Brain microvascular endothelial cell (primary cell): ENCODE data around the gene AP3S2.
A peak's percentile ranks its signal among the peaks of the same experiment; 100 is the strongest.
"Not testable (repeated sequence)": the region's sequence is repeated elsewhere in the genome, so short reads cannot be mapped to it uniquely, and the experiment has no call there.

ENCODE experiments used
- DNase-seq: peaks from one replicate; pipeline ENCODE4 v3.0.0-alpha.2; 2020
- H3K27ac ChIP-seq: fragments of 250-450 bp; sonication (Bioruptor Pico); 2 replicates; pipeline ENCODE4 v1.5.1; 2020; ENCODE audit warnings: mild to moderate bottlenecking, moderate library complexity
- H3K27me3 ChIP-seq: fragments of 250-450 bp; sonication (Bioruptor Pico); replicated peaks from 2 replicates; pipeline ENCODE4 v1.5.1; 2020; ENCODE audit warnings: mild to moderate bottlenecking
- H3K36me3 ChIP-seq: fragments of 250-450 bp; sonication (Bioruptor Pico); replicated peaks from 2 replicates; pipeline ENCODE4 v1.5.1; 2020; ENCODE audit warnings: mild to moderate bottlenecking
- H3K4me3 ChIP-seq: 2 replicates; pipeline ENCODE4 v1.5.1; 2011; ENCODE audit warnings: low read depth, mild to moderate bottlenecking, control low read depth, low read length, moderate library complexity
- in situ Hi-C: cut with HindIII; loops from 2 replicates; pipeline ENCODE4 v1.10.0; 2017; ENCODE audit warnings: low sequenced_read_pairs, low pct_ligation_motif_present
- TF ChIP-seq, protein P1 (sequence below): IDR thresholded peaks from 2 replicates; pipeline ENCODE4 v1.5.1; 2011; ENCODE audit warnings: low read depth, mild to moderate bottlenecking, moderate library complexity, low read length, control low read depth, inconsistent platforms; ENCODE audit errors: missing control alignments

Gene AP3S2

DNA sequence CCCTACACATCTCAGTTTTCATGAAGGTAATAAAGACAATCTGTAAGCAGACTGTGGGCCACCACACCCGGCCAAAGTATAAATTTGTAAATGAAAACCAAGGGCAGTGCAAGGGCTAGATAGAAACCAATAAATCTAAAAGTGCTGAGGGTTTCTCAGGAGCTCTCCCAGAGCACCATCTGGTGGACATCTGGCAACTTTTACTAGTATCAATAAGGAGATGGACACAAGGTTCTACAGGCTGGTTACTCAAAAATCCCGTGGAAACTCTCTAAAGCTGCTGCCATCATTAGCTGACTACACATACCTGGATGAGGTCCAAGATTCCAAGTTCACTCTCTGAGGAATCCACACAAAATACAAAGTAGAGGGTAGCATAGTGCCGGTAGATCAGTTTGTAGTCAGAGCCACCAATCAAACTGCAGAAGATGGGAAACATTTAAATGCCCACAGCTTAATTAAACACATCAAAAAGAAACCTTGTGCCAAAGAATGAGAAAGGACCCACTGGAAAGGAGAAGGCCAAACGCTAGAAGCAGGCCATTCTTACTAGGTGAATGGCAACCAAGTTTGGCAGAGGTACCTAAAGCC lies 5.5 kb downstream of the AP3S2 start:
- in situ Hi-C loops = no loop called here
- H3K36me3 ChIP-seq = peaks cover 22% of the 10 kb centered on the region
- no peak overlapping the region for H3K27ac ChIP-seq
- peak; percentile 50 for DNase-seq
- no peak overlapping the region for H3K4me3 ChIP-seq
- TF ChIP-seq, protein P1, sequence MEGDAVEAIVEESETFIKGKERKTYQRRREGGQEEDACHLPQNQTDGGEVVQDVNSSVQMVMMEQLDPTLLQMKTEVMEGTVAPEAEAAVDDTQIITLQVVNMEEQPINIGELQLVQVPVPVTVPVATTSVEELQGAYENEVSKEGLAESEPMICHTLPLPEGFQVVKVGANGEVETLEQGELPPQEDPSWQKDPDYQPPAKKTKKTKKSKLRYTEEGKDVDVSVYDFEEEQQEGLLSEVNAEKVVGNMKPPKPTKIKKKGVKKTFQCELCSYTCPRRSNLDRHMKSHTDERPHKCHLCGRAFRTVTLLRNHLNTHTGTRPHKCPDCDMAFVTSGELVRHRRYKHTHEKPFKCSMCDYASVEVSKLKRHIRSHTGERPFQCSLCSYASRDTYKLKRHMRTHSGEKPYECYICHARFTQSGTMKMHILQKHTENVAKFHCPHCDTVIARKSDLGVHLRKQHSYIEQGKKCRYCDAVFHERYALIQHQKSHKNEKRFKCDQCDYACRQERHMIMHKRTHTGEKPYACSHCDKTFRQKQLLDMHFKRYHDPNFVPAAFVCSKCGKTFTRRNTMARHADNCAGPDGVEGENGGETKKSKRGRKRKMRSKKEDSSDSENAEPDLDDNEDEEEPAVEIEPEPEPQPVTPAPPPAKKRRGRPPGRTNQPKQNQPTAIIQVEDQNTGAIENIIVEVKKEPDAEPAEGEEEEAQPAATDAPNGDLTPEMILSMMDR = peak; percentile 70
- H3K27me3 ChIP-seq = no peaks in the 10 kb centered on the region

DNA sequence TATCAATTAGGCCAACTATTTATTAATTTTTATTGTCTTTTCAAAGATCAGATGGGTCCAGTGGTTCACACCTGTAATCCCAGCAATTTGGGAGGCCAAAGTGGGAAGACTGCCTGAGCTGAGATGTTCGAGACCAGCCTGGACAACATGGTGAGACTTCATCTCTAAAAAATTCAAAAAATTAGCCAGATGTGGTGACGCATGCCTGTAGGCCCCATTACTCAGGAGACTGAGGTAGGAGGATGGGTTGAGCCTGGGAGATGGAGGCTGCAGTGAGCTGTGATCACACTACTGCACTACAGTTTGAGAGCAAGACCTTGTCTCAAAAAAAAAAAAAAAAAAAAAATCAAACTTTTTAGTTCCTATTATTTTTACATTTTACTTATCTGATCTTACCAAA lies 8.2 kb downstream of the AP3S2 start:
- in situ Hi-C loops = no loop called here
- Histone ChIP-seq H3K27me3 (no peaks in the 10 kb centered on the region), H3K27ac (no peak overlapping the region), H3K4me3 (no peak overlapping the region), H3K36me3 (peaks cover 22% of the 10 kb centered on the region)
- no peak for DNase-seq
- TF ChIP-seq, protein P1 = no peak

DNA sequence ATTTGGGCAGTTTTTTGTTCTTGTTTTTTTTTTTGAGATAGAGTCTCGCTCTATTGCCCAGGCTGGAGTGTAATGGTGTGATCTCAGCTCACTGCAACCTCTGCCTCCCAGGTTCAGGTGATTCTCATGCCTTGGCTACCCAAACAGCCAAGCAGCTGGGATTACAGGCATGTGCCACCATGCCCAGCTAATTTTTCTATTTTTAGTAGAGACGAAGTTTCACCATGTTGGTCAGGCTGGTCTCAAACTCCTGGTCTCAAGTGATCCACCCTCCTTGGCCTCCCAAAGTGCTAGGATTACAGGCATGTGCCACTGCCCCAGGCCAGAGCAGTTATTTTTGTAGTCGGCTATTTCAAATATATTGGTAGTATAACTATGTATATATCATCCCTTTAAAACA lies 8.6 kb downstream of the AP3S2 start:
- DNase-seq, in situ Hi-C loops, H3K27me3 ChIP-seq, H3K27ac ChIP-seq, H3K4me3 ChIP-seq: not testable (repeated sequence)
- peaks cover 22% of the 10 kb centered on the region for H3K36me3 ChIP-seq

DNA sequence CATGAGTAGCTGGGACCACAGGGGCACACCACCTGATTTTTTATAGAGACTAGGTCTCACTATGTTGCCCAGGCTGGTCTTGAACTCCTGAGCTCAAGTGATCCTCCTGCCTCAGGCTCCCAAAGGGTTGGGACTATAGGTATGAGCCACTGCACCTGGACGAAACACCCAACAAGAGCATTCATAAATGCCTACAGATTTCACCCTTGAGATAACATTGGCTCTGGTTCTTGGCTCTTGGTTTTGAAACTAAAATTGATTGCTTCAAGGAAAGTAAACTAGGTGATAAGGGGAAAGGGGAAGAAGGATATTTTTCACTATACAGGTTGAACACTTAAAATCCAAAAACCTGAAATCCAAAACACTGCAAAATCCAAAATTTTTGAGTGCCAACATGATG lies 10.3 kb downstream of the AP3S2 start:
- TF ChIP-seq, protein P1 = no peak
- H3K27ac ChIP-seq = no peak overlapping the region
- H3K27me3 ChIP-seq = no peaks in the 10 kb centered on the region
- in situ Hi-C loops = no loop called here
- H3K4me3 ChIP-seq = no peak overlapping the region
- no peak for DNase-seq
- peaks cover 20% of the 10 kb centered on the region for H3K36me3 ChIP-seq

DNA sequence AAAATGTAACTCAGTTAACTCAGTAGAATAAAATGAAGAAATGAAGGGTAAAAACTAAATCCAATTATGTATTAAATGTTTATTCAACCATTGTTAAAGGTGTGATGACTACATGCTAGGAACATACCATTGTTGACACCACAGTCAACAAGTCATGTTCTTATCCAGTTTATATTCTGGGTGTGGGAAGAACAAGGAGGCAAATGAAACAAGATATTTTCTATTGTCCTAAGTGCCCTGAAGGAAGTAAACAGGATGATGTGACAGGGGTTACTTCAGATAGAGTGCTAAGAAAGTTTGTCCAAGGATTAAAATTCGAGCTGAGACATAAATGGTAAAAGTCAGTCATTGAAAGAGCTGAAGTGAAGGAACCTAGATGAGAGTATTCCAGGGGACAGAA lies 13.1 kb downstream of the AP3S2 start:
- TF ChIP-seq, protein P1 = no peak
- Histone ChIP-seq H3K36me3 (peaks cover 10% of the 10 kb centered on the region), H3K4me3 (no peak overlapping the region), H3K27me3 (no peaks in the 10 kb centered on the region), H3K27ac (no peak overlapping the region)
- no peak for DNase-seq
- in situ Hi-C loops = no loop called here

DNA sequence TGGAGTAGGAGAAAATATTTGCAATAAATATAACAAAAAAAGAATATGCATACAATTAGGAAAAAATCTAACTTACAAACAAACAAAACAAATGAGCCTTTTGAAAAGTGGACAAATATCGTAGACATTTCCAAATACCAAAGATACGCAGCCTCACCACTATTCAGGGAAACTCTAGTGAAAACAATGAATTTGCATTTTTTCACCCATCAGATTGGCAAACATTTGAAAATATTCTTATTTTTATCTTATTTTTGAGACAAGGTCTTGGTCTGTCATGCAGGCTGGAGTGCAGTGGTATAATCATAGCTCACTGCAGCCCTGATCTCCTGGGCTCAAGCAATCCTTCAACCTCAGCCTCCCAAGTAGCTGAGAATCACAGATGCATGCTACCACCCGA lies 15.5 kb downstream of the AP3S2 start:
- in situ Hi-C loops = loop anchor here (5.0 kb wide), 1 partner anchor 116 kb away; no protein-coding TSS in a partner anchor
- peaks cover 14% of the 10 kb centered on the region for H3K36me3 ChIP-seq
- TF ChIP-seq, protein P1 = no peak
- no peak overlapping the region for H3K27ac ChIP-seq
- H3K4me3 ChIP-seq = no peak overlapping the region
- no peak for DNase-seq
- H3K27me3 ChIP-seq = no peaks in the 10 kb centered on the region
